ENCODE data around the gene SERPINE1.
"Not testable (repeated sequence)": the region's sequence is repeated elsewhere in the genome, so short reads cannot be mapped to it uniquely, and the experiment has no call there.

The SERPINE1 gene

GRCh38 chr7:101124376-101125056 is 2.4 kb upstream of the SERPINE1 start:
- DNase-seq = no peak

- peak; percentile 79 for DNase-seq
Measured at GRCh38 chr7:101125989-101126650, 784 bp upstream of the SERPINE1 start.

DNA sequence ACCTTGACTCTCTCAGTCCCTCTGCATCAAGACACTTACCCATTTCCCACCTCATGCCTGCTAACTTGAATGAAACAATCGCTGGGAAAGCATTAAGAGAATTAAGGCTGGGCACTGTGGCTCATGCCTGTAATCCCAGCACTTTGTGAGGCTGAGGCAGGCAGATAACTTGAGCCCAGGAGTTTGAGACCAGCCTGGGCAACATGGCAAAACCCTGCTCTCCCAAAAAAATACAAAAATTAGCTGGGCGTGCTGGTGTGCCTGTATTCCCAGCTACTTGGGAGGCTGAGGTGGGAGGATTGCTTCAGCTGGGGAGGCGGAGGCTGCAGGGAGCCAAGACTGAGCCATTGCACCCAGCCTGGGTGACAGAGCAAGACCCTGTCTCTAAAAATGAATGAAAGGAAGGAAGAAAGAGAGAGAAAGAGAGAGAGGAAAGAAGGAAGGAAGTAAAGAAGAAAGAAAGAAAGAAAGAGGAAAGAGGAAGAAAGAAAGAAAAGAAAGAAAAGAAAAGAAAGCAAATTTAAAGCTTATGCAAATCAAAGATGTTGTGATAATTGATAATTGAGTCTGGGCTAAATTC is 646 bp downstream of the SERPINE1 start:
- no peak for DNase-seq

DNA sequence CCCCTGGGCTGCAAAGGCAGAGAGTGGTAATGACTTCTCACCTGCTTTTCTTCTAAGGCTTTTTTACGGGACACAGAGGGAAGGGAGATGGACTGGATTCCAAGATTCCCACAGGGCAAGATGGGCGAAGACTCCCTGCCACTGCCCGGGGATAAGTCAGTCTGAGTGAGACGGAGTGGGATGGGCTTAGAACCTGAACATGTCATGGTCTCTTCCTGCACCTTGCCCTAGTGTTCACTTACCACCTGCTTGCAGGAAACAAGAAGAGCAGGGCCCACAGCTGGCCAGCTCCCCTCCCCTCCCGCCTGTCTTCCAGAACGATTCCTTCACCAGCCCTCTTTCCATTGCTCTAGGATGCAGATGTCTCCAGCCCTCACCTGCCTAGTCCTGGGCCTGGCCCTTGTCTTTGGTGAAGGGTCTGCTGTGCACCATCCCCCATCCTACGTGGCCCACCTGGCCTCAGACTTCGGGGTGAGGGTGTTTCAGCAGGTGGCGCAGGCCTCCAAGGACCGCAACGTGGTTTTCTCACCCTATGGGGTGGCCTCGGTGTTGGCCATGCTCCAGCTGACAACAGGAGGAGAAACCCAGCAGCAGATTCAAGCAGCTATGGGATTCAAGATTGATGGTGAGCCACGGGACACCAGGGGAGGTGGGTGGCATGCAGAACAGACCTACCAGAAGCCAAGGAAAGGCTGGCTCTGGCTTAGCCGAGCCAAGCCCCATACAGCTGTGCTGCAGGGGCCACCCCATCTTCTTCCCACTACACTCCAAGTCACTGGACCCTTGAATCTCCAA is 1.3 kb downstream of the SERPINE1 start:
- no peak for DNase-seq

DNA sequence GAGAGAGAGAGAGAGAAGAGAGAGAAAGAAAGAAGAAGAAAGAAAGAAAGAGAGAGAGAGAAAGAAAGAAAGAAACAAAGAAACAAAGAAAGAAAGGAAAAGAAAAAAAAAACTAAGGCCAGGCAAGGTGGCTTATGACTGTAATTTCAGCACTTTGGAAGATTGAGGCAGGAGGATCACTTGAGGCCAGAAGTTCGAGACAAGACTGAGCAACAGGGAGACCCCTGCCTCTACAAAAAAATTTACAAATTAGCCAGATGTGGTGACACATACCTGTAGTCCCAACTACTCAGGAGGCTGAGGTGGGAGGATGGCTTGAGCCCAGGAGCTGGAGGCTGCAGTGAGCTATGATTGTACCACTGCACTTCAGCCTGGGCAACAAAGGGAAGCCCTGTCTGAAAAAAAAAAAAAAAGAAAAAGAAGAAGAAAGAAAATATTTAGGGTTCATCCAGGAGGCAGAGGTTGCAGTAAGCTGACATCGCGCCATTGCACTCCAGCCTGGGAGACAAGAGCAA is 2.8 kb downstream of the SERPINE1 start:
- DNase-seq = no peak

DNA sequence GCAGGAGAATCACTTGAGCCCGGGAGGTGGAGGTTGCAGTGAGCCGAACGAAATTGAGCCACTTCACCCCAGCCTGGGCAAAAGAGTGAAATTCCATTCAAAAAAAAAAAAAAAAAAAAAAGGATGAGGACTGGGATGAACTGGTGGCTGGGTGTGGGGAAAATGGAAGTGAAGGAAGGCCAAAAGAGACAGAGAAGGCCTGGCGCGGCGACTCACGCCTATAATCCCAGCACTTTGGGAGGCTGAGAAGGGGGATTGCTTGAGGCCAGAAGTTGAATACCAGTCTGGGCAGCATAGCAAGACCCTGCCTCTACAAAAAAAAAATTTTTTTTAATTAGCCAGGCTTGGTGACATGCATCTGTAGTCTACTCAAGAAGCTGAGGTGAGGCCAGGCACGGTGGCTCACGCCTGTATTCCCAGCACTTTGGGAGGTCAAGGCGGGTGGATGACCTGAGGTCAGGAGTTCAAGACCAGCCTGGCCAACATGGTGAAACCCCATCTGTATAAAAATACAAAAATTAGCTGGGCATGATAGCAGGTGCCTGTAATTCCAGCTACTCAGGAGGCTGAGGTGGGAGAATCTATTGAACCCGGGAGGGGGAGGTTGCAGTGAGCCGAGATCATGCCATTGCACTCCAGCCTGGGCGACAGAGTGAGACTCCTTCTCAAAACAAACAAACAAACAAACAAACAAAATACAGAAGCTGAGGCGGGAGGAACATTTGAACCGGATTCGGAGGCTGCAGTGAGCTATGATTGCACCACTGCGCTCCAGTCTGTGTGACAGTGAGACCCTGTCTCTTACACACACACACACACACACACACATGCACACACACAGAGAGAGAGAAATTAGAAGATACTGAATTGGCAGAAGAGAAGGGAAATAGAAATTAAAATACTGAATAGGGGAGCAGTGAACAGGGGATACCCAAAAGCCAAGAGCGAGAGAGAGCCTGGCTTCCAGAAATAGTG is 6.0 kb downstream of the SERPINE1 start:
- not testable (repeated sequence) for DNase-seq

DNA sequence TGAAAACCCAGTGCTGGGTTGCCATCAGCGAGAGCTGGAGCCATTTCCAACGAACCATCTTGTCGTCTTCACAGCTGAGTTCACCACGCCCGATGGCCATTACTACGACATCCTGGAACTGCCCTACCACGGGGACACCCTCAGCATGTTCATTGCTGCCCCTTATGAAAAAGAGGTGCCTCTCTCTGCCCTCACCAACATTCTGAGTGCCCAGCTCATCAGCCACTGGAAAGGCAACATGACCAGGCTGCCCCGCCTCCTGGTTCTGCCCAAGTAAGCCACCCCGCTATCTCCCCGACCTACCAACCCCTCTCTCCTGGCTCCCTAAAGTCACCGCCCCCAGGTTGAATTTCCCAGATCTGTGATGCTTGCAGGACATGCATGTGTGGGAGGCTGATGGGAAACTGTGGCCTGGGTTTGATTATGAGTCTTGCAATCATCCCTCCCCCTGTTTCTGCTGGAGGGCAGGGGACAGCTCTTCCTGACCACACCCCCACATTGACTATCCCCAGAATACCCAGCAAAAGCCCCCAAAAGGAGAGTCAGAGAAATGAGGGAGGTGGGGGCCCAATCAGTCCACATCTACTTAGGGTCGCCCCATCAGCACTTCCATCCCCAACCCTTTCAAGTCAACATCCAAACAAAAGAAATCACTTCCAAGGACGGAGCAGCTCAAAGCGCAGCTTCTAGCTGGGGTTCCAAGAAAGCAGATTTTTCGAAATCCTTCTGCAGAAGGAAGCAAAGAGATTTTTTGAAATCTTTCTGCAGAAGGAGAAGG is 6.9 kb downstream of the SERPINE1 start:
- no peak for DNase-seq

GRCh38 chr7:101134399-101134980 is 7.6 kb downstream of the SERPINE1 start:
- DNase-seq = no peak

- DNase-seq = no peak
Measured at GRCh38 chr7:101137651-101138212, 10.8 kb downstream of the SERPINE1 start.

DNA sequence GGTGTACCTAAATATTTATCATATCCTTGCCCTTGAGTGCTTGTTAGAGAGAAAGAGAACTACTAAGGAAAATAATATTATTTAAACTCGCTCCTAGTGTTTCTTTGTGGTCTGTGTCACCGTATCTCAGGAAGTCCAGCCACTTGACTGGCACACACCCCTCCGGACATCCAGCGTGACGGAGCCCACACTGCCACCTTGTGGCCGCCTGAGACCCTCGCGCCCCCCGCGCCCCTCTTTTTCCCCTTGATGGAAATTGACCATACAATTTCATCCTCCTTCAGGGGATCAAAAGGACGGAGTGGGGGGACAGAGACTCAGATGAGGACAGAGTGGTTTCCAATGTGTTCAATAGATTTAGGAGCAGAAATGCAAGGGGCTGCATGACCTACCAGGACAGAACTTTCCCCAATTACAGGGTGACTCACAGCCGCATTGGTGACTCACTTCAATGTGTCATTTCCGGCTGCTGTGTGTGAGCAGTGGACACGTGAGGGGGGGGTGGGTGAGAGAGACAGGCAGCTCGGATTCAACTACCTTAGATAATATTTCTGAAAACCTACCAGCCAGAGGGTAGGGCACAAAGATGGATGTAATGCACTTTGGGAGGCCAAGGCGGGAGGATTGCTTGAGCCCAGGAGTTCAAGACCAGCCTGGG is 11.4 kb downstream of the SERPINE1 start:
- DNase-seq = peak; percentile 77

DNA sequence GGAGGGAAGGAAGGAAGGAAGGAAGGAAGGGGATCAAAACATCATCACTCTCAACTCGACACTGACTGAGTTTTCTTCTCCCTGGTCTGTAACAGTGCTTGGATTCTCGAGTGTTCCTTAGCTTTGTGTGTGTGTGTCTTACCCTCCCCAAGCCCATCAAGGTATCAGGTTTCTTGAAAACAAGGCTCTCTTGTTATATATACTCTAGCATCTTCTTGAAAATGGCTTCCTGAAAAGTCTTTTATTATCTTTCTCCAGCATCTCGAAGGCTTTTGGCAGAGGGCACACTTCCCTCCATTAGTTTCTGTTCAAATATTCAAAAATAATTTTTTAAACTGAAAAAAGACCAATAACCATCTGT is 13.4 kb downstream of the SERPINE1 start:
- no peak for DNase-seq

- DNase-seq = no peak
Measured at GRCh38 chr7:101140746-101141382, 14.0 kb downstream of the SERPINE1 start.

- no peak for DNase-seq
Measured at GRCh38 chr7:101151908-101152651, 25.2 kb downstream of the SERPINE1 start.

GRCh38 chr7:101153969-101154692 is 27.2 kb downstream of the SERPINE1 start, which contains the start of gene AP1S1:
AP1S1 (plus strand) TSS chr7:101154476; CDS start chr7:101154515, 39 bp downstream.
- peak; percentile 94 for DNase-seq

DNA sequence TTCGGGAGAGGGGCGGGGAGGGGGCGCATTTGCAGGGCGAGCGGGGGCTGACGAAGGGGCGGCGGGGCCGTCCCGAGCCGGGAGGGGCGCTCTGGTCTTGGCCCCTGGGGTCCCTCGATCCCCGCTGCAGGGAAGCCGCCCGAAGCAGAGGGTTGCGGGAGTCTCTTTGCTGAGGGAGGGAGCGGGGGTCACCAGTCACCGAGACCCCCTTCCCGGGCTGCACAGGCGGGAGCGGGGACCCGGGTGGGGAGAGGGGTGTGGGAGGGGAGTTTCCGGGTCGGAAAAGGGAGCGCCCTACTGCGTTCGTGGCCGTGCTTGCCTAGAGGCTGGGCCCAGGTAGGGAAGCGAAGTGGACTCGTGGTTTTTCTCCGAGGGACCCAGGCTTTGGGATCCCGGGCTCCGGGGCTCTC is 27.8 kb downstream of the SERPINE1 start:
- no peak for DNase-seq

DNA sequence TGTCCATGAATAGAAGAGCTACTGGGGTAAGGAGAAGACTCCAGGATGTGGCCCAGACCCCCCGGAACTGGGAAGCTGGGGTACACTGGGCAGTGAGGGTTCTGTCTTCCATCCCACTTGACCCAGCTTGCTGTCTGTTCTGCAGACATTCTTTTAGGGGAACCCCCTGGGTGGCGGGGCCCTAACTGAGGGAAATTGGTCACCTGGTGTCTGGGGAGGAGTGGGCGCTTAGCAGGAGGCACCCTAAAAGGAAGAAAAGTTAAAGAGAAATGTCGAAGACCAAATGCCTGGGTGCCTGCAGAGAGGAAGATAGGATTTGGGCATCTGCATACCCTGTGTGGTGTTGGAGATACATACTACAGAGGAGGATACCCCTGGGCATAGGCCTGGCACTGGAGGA is 28.4 kb downstream of the SERPINE1 start:
- no peak for DNase-seq

DNA sequence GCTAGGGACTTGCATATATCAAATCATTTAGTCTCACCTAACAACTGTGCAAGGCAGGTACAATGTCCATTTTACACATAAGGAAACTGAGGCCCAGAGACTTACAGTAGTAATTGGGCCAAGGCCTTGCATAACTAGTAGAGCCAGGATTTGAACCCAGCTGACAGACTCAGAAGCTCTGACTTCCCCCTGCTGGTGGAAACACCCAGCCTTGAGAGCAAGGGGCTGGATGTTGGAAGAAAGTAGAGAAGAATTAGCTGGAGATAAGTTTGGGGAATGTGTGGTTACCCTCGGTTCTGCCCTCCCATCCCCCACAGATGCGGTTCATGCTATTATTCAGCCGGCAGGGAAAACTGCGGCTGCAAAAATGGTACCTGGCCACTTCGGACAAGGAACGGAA is 29.4 kb downstream of the SERPINE1 start:
- no peak for DNase-seq
